HG03342 (cell line): ENCODE results near the gene GNG7.
"Not testable (repeated sequence)": the region's sequence is repeated elsewhere in the genome, so short reads cannot be mapped to it uniquely, and the experiment has no call there.

ENCODE experiments used
- ATAC-seq: cut with Tn5 transposase; IDR thresholded peaks from one replicate; pipeline ENCODE4 v1.9.1; 2021; ENCODE audit warnings: mild to moderate bottlenecking, moderate library complexity; ENCODE audit not compliant: unreplicated experiment

The GNG7 gene

GRCh38 chr19:2556221-2557092 is 146.0 kb downstream of the GNG7 start:
- no peak for ATAC-seq

GRCh38 chr19:2555422-2556220 is 146.9 kb downstream of the GNG7 start:
- no peak for ATAC-seq

GRCh38 chr19:2554856-2555255 is 147.6 kb downstream of the GNG7 start:
- ATAC-seq, result no peak

GRCh38 chr19:2553510-2553909 is 149.0 kb downstream of the GNG7 start:
- no peak for ATAC-seq

GRCh38 chr19:2552859-2553258 is 149.6 kb downstream of the GNG7 start:
- peak; percentile 56 for ATAC-seq

GRCh38 chr19:2551864-2552185 is 150.7 kb downstream of the GNG7 start:
- ATAC-seq, result no peak

- no peak for ATAC-seq
Measured at GRCh38 chr19:2551172-2551863, 151.2 kb downstream of the GNG7 start.

- ATAC-seq, result no peak
Measured at GRCh38 chr19:2550431-2551171, 151.9 kb downstream of the GNG7 start.

- ATAC-seq, result no peak
Measured at GRCh38 chr19:2549701-2550191, 152.7 kb downstream of the GNG7 start.

GRCh38 chr19:2548966-2549365 is 153.5 kb downstream of the GNG7 start:
- ATAC-seq, result no peak

- ATAC-seq, result no peak
Measured at GRCh38 chr19:2547721-2548120, 154.8 kb downstream of the GNG7 start.

GRCh38 chr19:2547033-2547680 is 155.3 kb downstream of the GNG7 start:
- no peak for ATAC-seq

- no peak for ATAC-seq
Measured at GRCh38 chr19:2546128-2547032, 156.1 kb downstream of the GNG7 start.

- not testable (repeated sequence) for ATAC-seq
Measured at GRCh38 chr19:2545416-2546127, 156.9 kb downstream of the GNG7 start.

GRCh38 chr19:2544576-2545415 is 157.7 kb downstream of the GNG7 start:
- no peak for ATAC-seq

GRCh38 chr19:2543463-2544442 is 158.7 kb downstream of the GNG7 start:
- no peak for ATAC-seq
